GM19324 (cell line): ENCODE measurements around the gene DNHD1.

Experiments
- ATAC-seq: cut with Tn5 transposase; IDR thresholded peaks from one replicate; pipeline ENCODE4 v1.9.1; 2021; ENCODE audit warnings: mild to moderate bottlenecking, moderate library complexity; ENCODE audit not compliant: unreplicated experiment, low FRiP score

Gene DNHD1

DNA sequence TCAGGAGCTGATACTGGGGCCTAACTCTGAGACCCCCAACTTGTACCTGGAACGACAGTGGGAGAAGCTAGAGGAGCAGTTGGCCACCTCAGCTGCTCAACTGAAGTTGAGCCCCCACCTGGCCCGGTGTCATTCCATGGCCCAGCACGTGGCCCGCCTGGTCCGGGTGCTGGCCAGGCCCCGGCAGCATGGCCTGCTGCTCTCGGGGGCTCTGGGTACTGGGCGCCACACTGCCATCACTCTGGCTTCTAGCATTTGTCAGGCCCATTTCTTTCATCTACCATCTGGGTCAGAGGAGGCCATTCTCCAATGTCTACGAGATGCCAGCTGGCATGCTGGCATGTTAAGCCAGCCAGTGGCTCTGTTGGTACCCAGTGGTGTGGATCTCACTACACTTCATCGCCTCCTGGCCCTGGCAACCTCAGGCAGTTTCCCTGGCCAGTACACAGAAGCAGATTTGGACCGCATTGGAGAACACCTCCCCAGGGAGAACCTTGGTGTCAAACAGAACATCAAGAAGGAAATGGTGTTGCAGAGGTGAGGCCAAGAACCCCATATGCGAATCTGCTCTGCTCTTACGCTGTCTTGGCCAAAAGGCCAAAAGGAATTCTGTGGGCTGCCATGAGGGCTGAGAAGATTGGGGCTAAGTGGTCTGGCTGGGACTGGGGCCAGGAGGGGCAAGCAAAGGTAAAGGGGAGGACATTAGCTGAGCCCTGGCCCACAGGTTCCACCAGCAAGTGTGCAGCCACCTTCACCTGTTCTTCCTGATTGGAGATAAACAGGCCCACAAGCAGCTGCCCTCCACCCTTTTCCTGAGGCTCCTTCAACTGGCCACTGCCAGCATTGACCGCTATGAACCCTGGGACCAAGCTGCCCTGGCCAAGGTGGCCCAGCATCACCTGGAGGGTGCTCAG lies 60.9 kb downstream of the DNHD1 start:
- ATAC-seq: no peak

- ATAC-seq: no peak
These were observed 62.3 kb downstream of the DNHD1 start for GRCh38 chr11:6559369-6559768.

DNA sequence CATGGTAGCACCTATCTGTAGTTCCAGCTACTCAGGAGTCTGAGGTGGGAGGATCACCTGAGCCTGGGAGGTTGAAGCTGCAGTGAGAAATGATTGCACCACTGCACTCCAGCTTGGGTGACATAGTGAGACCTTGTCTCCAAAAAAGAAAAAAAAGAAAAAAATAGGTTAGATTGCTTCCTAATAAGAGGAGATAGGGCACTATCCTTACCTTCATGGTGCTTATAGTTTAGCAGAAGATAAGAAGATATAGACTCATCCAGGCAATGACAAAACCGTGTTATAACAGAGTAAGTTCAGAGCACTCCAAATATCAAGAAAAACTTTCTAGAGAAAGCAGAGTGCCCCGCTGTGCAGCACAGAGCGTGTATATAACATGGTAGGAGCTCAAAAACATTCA lies 64.2 kb downstream of the DNHD1 start:
- no peak for ATAC-seq

GRCh38 chr11:6563121-6563619 lies 66.1 kb downstream of the DNHD1 start:
- no peak for ATAC-seq

GRCh38 chr11:6563667-6564066 lies 66.6 kb downstream of the DNHD1 start:
- ATAC-seq: no peak

GRCh38 chr11:6565325-6565724 lies 68.2 kb downstream of the DNHD1 start:
- no peak for ATAC-seq

DNA sequence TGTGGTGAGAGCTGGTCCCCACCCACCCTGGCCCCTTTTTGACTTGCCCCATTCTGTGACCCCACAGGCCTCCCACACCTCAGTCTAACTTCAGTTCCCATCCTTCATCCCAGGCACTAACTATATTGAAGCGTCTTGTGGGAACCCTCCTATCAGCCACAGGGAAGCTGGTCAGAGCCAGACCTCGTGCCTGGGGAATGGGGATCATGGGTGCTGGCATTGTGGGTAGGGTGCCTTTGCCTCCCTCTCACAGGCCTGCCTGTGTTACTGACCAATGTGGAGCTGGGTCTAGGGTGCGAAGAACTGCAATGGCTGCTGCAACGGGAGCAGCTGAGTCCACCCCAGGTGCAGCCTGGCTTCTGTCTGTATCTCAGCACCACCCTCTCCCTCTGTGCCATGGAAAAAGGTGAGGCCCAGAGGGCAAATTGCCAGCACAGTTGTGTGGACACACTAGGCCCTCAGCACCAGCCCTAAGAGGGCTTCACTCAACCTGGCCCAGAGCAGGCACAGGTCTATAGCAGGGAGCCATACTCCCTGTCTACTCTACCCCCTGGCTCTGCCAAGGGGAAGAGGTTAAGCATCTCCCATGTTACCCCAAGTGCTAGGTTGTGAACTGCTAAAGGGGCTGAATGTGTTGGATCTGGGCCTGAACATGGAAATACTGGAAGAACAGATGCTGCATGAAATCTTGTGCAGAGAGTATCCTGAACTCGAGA lies 69.1 kb downstream of the DNHD1 start:
- no peak for ATAC-seq

- ATAC-seq: no peak
These were observed 69.8 kb downstream of the DNHD1 start for GRCh38 chr11:6566704-6567370.

GRCh38 chr11:6567371-6567745 lies 70.3 kb downstream of the DNHD1 start:
- ATAC-seq: no peak

- no peak for ATAC-seq
These were observed 71.3 kb downstream of the DNHD1 start for GRCh38 chr11:6568191-6568918.

- no peak for ATAC-seq
These were observed 72.6 kb downstream of the DNHD1 start for GRCh38 chr11:6569706-6570105.

DNA sequence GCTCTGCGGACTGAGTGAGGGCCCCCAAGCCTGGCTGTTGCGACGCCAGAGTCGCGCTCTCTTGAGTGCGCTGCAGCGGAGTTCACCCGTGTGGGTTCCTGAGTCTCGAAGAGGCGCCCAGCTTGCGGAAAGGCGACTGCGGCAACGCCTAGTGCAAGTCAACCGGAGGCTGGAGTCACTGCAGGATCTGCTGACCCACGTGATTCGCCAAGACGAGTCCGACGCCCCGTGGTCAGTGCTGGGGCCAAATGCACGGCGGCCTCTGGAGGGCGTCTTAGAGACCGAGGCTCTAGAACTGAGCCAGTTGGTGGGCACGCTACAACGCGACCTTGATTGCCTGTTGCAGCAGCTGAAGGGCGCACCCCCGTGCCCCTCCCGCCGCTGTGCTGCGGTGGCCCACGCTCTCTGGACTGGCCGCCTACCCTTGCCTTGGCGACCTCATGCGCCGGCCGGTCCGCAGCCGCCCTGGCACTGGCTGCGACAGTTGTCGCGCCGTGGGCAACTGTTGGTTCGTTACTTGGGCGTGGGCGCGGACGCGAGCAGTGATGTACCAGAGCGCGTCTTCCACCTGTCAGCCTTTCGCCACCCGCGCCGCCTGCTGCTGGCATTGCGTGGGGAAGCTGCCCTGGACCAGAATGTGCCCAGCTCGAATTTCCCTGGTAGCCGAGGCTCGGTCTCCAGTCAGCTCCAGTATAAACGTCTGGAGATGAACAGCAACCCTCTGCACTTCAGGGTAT lies 73.8 kb downstream of the DNHD1 start:
- no peak for ATAC-seq

- ATAC-seq: no peak
These were observed 74.4 kb downstream of the DNHD1 start for GRCh38 chr11:6571434-6572008.

GRCh38 chr11:6572215-6572614 lies 75.1 kb downstream of the DNHD1 start:
- ATAC-seq: no peak

DNA sequence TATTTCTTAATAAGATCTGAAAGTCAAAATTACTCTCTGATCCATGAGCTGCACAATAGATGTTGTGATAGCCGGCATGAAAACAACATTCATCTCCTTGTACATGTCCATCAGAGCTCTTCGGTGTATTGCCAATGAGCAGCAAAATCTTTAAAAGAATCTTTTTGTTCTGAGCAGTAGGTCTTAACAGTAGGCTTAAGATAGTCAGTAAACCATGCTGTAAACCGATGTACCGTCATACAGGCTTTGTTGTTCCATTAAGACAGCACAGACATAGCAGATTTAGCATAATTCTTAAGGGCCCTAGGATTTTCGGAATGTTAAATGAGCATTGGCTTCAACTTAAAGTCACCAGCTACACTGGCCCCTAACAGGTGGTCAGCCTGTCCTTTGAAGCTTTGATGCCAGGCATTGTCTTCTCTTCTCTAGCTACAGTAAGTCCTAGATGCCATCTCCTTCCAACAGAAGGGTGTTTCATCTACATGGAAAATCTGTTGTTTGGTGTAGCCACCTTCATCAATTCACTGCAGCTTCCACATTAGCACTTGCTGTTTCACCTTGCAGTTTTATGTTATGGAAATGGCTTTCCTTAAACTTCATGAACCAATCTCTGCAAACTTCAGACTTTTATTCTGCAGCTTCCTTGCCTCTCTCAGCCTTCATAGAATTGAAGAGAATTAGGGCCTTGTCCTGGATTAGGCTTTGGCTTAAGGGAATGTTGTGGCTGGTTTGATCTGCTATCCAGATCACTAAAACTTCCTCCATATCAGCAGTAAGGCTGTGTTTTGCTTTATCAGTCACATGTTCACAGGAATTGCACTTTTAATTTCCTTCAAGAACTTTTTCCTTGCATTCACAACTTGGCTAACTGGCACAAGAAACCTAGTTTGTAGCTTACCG lies 78.0 kb downstream of the DNHD1 start:
- ATAC-seq: no peak

DNA sequence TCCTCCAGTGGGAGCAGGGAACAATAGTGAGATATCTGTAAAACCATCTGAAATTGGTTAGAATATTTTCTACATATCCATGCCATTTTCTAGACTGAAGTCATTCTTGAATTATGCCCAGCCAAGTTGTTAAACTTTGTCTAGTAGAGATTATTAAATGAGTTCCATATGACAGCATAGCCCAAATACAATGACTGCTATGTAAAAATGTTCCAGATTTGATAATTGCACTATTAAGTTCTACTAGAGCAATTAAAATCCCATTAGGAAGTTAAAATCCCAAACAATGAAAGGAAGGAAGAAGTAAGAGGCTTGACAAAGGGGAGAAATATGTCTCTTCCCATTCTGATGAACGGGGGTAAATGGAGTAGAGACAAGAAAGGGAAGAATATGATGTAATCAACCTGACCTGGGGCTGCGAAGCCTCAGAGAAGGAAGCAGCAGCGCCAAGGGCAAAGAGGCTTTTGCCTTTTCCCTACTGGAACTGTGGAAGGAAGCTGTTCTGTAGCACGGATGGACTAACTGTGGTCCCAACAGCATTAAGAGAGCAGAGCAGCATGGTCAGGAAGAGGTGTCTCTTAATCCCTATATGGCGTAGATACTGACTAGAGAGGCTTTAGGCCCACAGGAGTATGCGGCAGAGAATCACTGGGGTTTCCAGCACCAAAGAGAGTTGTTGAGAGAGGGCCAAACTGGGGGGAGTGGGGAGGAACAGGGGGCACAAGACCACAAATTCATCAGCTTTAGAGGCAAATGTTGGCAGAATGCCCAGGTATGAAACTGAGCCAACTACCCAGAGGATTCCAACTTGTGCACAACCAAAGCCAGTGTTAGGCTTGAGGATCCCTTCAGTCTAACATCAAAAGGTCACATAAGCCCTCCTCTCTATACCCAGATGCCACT lies 79.6 kb downstream of the DNHD1 start:
- ATAC-seq: no peak

GRCh38 chr11:6578134-6578533 lies 81.1 kb downstream of the DNHD1 start:
- ATAC-seq: no peak
